Heart left ventricle (tissue), 16 donors: ENCODE measurements around the gene TRPV5. TPM values are rescaled to one million over a fixed set of nuclear protein-coding genes. Genes with fewer than 3 reads are reported as not detected.

Source experiments
- ATAC-seq, 4 donors: fragments of 200-7000 bp; cut with Tn5 transposase; one replicate each; pipeline ENCODE4 v1.9.1; 2020 to 2022; ENCODE audit warnings: moderate library complexity in 4 of 4, mild to moderate bottlenecking in 3 of 4, moderate number of reproducible peaks in 1 of 4
- DNase-seq, 5 donors: peaks; one replicate each; pipeline ENCODE4 v3.0.0-alpha.2; 2020
- H3K27ac ChIP-seq, 12 donors: fragments of 200-600 bp; sonication (generic) in 4 of 12; one replicate each; pipeline versions ENCODE4 v1.5.0 to v1.8.0; 2016 to 2022; ENCODE audit warnings: mild to moderate bottlenecking in 2 of 12
- H3K27me3 ChIP-seq, 9 donors: fragments of 200-600 bp; sonication (generic) in 2 of 9; one replicate each; pipeline versions ENCODE4 v1.5.1 to v1.8.0; 2016 to 2022; ENCODE audit warnings: mild to moderate bottlenecking in 3 of 9
- H3K36me3 ChIP-seq, 9 donors: fragments of 200-600 bp; sonication (generic) in 2 of 9; one replicate each; pipeline versions ENCODE4 v1.5.0 to v1.8.0; 2018 to 2022; ENCODE audit warnings: mild to moderate bottlenecking in 2 of 9
- H3K4me1 ChIP-seq, 12 donors: fragments of 200-600 bp; sonication (generic) in 4 of 12; one replicate each; pipeline versions ENCODE4 v1.5.0 to v1.8.0; 2016 to 2022; ENCODE audit warnings: mild to moderate bottlenecking in 3 of 12
- H3K4me3 ChIP-seq, 12 donors: fragments of 200-600 bp; sonication (generic) in 4 of 12; one replicate each; pipeline versions ENCODE4 v1.5.0 to v1.8.0; 2017 to 2022; ENCODE audit warnings: mild to moderate bottlenecking in 9 of 12, moderate library complexity in 4 of 12
- H3K9me3 ChIP-seq, 12 donors: fragments of 200-600 bp; sonication (generic) in 4 of 12; one replicate each; pipeline versions ENCODE4 v1.5.0 to v1.8.0; 2016 to 2022; ENCODE audit warnings: mild to moderate bottlenecking in 1 of 12
- POLR2A ChIP-seq, 2 donors: fragments of 450-650 bp; IDR thresholded peaks; one replicate each; pipeline ENCODE4 v1.6.1; 2017; ENCODE audit warnings: antibody characterized with exemption in 2 of 2, mild to moderate bottlenecking in 2 of 2, moderate library complexity in 2 of 2
- WGBS, 4 donors: extraction: QIAGEN DNeasy Blood & Tissue Kit in 2 of 4; methylation state at CpG; one replicate each; pipeline versions ENCODE4 v1.1.5 to v1.1.7; 2013 to 2018; 5-methylcytosine and 5-hydroxymethylcytosine counted together
- intact Hi-C, 10 donors: fragments of 100-400 bp; cut with DNase I; formaldehyde crosslinking; loops; one replicate each; pipeline versions ENCODE4 v1.11.1 to v1.14.2; 2022
- polyA plus RNA-seq, 2 donors: library from polyadenylated mRNA; stranded (reverse); fragments of 200-250 nt; gene quantifications; one replicate each; pipeline ENCODE4 v1.2.3, GENCODE V29; 2013
- total RNA-seq, 9 donors: library from RNA; depleted of rRNA in 2 of 9; stranded (reverse); fragments of >200 nt in 2 of 9; fragmentation: NEBNext Ultra II Directional in 3 of 9; extraction: Animal tissue kit (Norgen Biotek cat#: 25700) in 3 of 9; gene quantifications; one replicate each; pipeline versions ENCODE4 v1.1.0 to v1.2.4, GENCODE V29; 2016 to 2023
- TF ChIP-seq, protein P1 (sequence below), 12 donors: fragments of 200-600 bp; sonication (generic) in 4 of 12; IDR thresholded peaks; one replicate each; pipeline versions ENCODE4 v1.5.0 to v1.8.0; 2018 to 2022; ENCODE audit warnings: antibody characterized with exemption in 12 of 12, mild to moderate bottlenecking in 5 of 12
- donor health status: ischemic (EF 13 %, LVEDD 7.1; RV severe dilation, severe dysfunction).
- donor health status: healthy with polysubstance abuse.
- donor health status: DM: no; HTN: yes; CAD: no.
- donor health status: DM: no; HTN: no; CAD: no.
- donor health status: ischemic (EF 25% LVEDD 6.9; RV normal size, moderate dysfunction).
- donor health status: ischemic (EF 25% LVEDD 5.7; RV mildly dilated, moderate dysfunction).
- donor health status: healthy.
- donor health status: DM: yes; HTN: yes; CAD: no.
- donor health status: ischemic (EF 35%, LVEDD 5.7; RV mildly dilated, moderate dysfunction).
- donor health status: nonischemic (EF 11% LVEDD 7.7; RV severe dilation, severe dysfunction).
- donor health status: DM: yes; HTN: yes; CAD: no.
- donor health status: PGD.
- donor health status: ischemic (EF 29% LVEDD 5.4; RV normal size, mild dysfunction).
- donor health status: nonischemic (EF 23%, LVEDD 6.1; RV moderate dilation, normal function).

Gene TRPV5
- total and polyA plus RNA-seq, 11 donors, result not detected

DNA sequence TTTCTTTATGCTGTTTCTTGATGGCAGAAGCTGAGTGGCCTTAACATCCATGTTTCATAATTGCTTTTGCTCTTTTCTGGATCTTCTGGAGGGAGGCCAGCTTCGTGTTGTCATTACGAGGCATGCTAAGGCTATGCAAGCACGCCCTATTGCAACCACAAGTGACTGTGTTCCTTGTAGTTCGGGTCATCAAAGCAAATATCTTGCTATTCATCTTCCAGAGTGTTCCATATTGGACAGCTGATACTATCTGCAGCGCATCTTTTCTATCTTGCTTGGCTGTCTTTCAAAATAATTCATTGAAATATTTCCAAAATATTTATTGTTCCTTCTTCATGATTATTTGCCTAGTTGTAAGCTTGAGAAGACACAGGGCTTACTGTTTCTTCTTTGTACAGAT lies 73.7 kb downstream of the TRPV5 start:
- 48 to 58% (median 56%) methylated on average over 5 of the region's 5 CpGs for WGBS, 4 donors
- intact Hi-C loops, result loop anchor here in 4 of 10 donors (5.0 to 10.0 kb wide), 2 partner anchors 142 to 355 kb away; no protein-coding TSS in a partner anchor
- H3K27me3 ChIP-seq, result no peaks in the 10 kb centered on the region
- peaks cover 0 to 14% (median 8%) of the 10 kb centered on the region in 12 donors for H3K4me1 ChIP-seq
- DNase-seq, result peak in 1 of 5 donors; percentile 41
- no peak overlapping the region for H3K4me3 ChIP-seq
- ATAC-seq, result no peak
- H3K9me3 ChIP-seq, result no peaks in the 10 kb centered on the region
- H3K27ac ChIP-seq, result no peak overlapping the region
- TF ChIP-seq, protein P1, sequence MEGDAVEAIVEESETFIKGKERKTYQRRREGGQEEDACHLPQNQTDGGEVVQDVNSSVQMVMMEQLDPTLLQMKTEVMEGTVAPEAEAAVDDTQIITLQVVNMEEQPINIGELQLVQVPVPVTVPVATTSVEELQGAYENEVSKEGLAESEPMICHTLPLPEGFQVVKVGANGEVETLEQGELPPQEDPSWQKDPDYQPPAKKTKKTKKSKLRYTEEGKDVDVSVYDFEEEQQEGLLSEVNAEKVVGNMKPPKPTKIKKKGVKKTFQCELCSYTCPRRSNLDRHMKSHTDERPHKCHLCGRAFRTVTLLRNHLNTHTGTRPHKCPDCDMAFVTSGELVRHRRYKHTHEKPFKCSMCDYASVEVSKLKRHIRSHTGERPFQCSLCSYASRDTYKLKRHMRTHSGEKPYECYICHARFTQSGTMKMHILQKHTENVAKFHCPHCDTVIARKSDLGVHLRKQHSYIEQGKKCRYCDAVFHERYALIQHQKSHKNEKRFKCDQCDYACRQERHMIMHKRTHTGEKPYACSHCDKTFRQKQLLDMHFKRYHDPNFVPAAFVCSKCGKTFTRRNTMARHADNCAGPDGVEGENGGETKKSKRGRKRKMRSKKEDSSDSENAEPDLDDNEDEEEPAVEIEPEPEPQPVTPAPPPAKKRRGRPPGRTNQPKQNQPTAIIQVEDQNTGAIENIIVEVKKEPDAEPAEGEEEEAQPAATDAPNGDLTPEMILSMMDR (IDR thresholded peaks at IDR 0.05), result no peak
- TF ChIP-seq POLR2A (IDR thresholded peaks at IDR 0.05), result no peak
- H3K36me3 ChIP-seq, result no peaks in the 10 kb centered on the region

DNA sequence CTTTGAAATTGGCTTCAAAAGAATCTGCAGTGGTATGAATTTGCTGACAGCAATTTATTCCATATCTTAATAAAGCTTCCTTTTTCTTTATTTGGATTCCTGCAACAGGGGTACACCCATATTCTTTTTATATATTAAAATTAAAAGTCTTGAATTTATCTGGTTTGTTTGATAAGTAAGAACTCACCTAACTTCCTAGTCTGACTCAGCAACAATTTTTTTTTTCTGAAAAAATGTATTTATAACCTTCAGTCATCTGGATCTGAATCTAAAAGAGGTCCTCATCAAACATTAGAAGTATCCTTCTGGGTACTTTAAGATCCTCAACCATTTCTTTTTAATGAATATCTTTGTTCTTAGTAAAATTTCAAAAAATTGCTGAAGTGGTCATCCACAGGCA lies 74.1 kb downstream of the TRPV5 start:
- intact Hi-C loops, result loop anchor here in 4 of 10 donors (5.0 to 10.0 kb wide), 2 partner anchors 143 to 355 kb away; no protein-coding TSS in a partner anchor

More for the DNA sequence above, 74.1 kb downstream of the TRPV5 start:
- Histone ChIP-seq H3K36me3 (no peaks in the 10 kb centered on the region), H3K27me3 (no peaks in the 10 kb centered on the region), H3K4me3 (no peak overlapping the region), H3K9me3 (no peaks in the 10 kb centered on the region), H3K27ac (no peak overlapping the region), H3K4me1 (peaks cover 0 to 18% (median 8%) of the 10 kb centered on the region in 12 donors)
- no peak for TF ChIP-seq POLR2A (IDR thresholded peaks at IDR 0.05)
- TF ChIP-seq, protein P1 (IDR thresholded peaks at IDR 0.05), result no peak
- DNase-seq, result no peak
- ATAC-seq, result no peak

Other genes starting within 250 kb of the TRPV5 start
- 1 to 10 TPM in 5 of 9 donors, not detected in 4; 2.6 to 4.3 (median 3.2) TPM for gene PRSS1, start 184.3 kb downstream of the TRPV5 start, total RNA-seq
- gene PRSS1, start 184.3 kb downstream of the TRPV5 start, polyA plus RNA-seq, result 1 to 10 TPM in 1 of 2 donors, not detected in 1; 1.3 TPM
- gene PRSS2, start 162.8 kb downstream of the TRPV5 start, total RNA-seq, result 1 to 10 TPM in 5 of 9 donors, not detected in 4; 2.2 to 8.4 (median 6.1) TPM
- 1 to 10 TPM in 1 of 2 donors, not detected in 1; 1.0 TPM for gene PRSS2, start 162.8 kb downstream of the TRPV5 start, polyA plus RNA-seq
- gene EPHB6, start 78.7 kb downstream of the TRPV5 start, total RNA-seq, result 10 to 100 TPM in 1 of 9 donors, 1 to 10 TPM in 8; 1.5 to 20.3 (median 3.3) TPM
- gene EPHB6, start 78.7 kb downstream of the TRPV5 start, polyA plus RNA-seq, result 1 to 10 TPM; 1.6 to 4.2 TPM
- under 1 TPM in 1 of 9 donors, not detected in 8; 0.68 TPM for gene TRPV6, start 48.0 kb downstream of the TRPV5 start, total RNA-seq
- gene TRPV6, start 48.0 kb downstream of the TRPV5 start, polyA plus RNA-seq, result not detected
- gene LLCFC1, start 5.7 kb upstream of the TRPV5 start, total RNA-seq, result not detected
- not detected for gene LLCFC1, start 5.7 kb upstream of the TRPV5 start, polyA plus RNA-seq
- gene KEL, start 28.6 kb upstream of the TRPV5 start, total RNA-seq, result 1 to 10 TPM in 3 of 9 donors, under 1 TPM in 2, not detected in 4; 0.52 to 1.8 (median 1.2) TPM
- gene KEL, start 28.6 kb upstream of the TRPV5 start, polyA plus RNA-seq, result under 1 TPM; 0.17 to 0.19 TPM
- under 1 TPM in 1 of 9 donors, not detected in 8; 0.29 TPM for gene OR9A2, start 93.4 kb upstream of the TRPV5 start, total RNA-seq
- not detected for gene OR9A2, start 93.4 kb upstream of the TRPV5 start, polyA plus RNA-seq
- gene OR6V1, start 118.6 kb upstream of the TRPV5 start, total RNA-seq, result not detected
- gene OR6V1, start 118.6 kb upstream of the TRPV5 start, polyA plus RNA-seq, result not detected
- not detected for gene PIP, start 198.3 kb upstream of the TRPV5 start, total RNA-seq
- gene PIP, start 198.3 kb upstream of the TRPV5 start, polyA plus RNA-seq, result not detected
- gene TAS2R39, start 249.7 kb upstream of the TRPV5 start, total RNA-seq, result not detected
- not detected for gene TAS2R39, start 249.7 kb upstream of the TRPV5 start, polyA plus RNA-seq